ENCODE results near the gene ZBTB14.

The ZBTB14 gene

DNA sequence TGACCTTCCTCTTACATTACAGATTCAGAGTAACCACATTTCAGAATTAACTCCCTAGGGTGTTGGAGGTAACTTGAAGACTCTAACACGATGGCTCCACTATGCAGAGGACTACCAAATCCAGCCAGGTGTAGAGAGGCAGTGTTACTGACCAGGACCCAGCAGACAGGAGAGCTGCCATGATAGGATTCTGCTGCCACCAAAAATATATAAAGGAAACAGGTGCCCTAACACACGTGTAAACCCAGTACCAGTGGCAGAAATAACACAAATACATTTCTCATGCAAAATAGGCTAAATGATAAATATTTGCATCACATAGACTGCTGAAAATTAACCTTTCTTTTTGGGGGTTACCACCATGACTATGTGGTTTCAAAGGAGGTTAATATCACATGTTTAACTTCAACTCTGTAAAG is 7.0 kb downstream of the ZBTB14 start:
- no peak for DNase-seq

DNA sequence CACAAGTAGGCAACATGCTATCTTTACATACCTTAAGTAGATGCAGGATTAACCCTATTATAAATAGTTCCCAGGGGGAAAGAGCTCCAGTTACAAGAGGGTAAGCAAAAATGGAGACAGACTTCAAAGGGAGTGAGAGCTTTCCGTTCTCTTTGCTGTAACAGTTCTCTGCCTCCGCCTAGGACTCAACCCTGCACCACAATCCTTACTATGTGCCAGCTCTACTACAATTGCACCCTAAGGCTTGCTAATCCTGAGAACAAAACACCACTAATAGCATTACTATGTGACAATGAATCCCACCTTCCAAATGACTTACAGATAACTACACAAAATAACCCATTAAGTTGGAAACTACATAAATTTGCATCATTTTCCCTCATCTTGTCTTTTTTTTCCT is 7.7 kb downstream of the ZBTB14 start:
- no peak for DNase-seq

DNA sequence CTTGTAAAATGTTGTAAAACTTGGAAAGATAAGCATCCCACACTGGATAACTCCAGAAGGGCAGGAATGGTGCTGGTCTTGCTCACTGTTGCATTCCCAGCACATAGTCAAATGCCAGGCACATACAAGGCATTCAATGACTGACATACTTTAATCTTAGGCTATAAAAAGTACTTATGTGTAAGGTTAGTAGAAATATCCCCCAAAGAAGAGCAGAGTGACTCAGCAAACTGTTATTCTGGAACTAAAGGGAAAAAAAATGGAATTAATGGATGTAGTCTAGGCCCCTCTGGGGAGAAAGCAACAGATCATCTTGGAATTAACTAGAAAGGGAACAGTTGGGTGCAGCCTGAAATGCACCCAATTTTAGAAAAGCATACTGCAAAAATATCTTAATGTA is 9.0 kb downstream of the ZBTB14 start:
- no peak for DNase-seq

DNA sequence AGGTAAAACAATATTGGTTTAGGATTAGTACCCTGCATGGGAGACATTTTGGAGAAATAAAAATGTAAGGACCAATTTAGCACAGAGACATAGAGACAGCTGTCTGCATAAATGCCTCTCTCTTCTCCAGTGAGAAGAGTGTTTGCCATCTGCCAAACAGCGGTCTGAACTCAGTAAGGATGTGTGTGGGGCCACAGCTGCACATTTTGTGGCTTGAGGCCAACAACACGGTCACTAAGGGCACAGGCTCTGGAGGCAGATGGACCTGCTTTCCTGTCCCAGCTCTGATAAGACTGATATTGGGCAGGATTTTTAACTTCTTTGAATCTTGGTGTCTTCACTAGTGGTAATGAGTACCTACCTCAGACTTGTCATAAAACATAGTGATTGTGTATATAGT is 10.2 kb downstream of the ZBTB14 start:
- DNase-seq, result no peak

DNA sequence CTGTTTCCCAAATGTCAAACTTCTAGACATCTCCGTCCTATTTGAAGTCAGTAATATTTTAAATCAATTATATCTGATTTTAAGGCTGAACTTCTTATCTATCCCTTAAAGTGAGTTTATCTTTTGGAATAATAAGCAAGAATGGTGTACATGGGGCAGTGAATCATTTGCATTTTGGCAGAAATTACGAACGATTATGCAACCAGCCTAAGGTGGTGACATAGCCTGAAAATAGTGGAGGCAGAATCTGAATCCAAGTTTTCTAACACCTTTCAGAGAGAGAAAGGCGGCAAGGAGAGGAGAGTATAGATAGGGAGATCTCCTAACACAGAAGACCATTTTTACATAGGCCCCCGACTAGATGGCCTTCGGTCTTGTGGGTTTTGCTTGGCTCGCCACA is 10.7 kb downstream of the ZBTB14 start:
- DNase-seq, result no peak

DNA sequence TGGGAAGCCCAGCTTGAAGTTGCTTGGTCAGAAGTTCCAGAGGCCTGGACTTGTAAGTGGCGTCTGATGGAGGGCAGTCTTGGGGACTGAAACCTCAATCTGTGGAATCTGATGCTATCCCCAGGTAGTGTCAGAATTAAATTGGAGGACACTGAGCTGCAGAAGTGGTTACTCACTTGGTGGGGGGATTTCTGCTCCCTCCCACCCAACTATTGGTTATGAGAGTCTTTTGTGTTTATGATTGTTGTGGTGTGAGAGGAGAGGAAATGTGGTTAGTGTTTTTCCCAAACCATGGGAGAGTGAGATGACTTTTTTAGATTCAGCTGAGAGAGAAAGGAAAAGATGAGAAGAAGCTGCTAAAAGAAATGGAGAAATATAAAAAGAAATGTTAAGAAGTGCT is 12.8 kb downstream of the ZBTB14 start:
- DNase-seq, result no peak

DNA sequence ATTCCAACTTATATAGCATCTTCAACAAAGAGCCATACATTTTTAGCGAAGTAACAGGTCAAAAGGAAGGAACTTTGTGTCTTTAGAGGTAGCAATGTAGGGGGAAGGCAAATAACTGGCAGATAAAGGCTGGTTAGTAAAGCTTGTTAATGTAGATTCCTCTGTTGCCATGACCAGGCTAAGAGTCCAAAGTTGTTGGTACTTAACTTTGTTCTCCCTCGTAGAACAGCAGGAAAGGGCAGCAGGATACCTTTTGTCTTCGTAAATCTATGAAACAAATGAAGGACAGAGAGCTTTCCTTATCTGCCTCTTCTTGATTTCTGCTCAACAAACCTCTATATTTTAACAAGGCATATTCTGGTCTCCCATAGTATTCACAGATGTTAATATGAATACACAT is 18.6 kb downstream of the ZBTB14 start:
- DNase-seq, result no peak

DNA sequence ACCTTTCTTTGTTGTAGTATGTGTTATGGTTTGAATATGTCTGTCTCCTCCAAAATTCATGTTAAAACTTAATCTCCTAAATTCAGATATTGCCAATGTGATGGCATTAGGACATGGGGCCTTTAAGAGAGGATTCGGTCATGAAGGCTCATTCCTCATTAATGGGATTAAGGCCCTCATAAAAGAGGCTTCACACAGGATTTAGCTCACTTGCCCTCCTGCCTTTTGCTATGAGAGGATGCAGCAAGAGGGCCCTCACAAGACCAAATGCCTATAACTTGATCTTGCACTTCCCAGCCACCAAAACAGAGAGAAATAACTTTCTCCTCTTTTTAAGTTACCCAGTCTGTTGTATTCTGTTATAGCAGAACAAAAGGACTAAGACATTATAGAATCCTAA is 19.7 kb downstream of the ZBTB14 start:
- DNase-seq, result no peak

DNA sequence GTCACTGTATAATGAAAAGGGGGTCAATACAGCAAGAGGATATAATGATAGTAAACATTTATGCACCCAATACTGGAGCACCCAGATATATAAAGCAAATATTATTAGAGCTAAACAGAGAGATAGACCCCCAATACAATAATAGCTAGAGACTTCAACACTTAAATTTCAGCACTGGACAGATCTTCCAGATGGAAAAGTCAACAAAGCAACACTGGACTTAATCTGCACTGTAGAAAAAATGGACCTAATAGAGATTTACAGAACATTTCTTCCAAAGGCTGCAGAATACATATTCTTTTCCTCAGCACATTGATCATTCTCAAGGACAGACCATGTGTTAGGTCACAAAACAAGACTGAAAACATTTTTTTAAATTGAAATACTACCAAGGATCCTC is 26.7 kb downstream of the ZBTB14 start:
- DNase-seq, result no peak

DNA sequence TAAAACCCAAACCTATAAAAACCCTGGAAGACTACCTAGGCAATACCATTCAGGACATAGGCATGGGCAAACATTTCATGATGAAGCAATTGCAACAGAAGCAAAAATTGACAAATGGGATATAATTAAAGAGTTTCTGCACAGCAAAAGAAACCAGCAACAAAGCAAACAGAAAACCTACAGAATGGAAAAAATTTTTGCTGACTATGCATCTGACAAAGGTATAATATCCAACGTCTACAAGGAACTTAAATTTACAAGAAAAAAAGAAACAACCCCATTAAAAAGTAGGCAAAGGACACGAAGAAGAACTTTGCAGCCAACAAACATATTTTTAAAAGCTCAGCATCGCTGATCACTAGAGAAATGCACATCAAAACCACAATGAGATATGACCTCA is 28.8 kb downstream of the ZBTB14 start:
- DNase-seq, result no peak

DNA sequence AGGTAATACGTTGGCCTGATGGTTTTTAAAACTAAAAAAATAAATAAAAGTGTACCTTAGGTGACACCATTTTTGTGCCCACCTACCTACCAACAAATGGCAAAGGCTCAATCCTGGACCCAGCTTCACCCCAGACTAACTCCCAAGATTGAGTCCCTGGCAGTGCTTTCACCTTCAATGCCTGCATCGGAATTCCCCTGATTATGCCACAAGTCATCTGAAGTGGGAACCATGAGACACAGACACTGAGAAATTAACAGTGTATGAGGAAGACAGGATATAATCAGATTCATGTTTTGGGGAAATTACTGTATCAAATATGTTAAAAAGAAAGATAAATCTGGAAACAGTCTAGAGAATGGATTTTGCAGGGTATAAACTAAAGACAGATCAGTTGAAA is 41.6 kb downstream of the ZBTB14 start:
- DNase-seq, result no peak

DNA sequence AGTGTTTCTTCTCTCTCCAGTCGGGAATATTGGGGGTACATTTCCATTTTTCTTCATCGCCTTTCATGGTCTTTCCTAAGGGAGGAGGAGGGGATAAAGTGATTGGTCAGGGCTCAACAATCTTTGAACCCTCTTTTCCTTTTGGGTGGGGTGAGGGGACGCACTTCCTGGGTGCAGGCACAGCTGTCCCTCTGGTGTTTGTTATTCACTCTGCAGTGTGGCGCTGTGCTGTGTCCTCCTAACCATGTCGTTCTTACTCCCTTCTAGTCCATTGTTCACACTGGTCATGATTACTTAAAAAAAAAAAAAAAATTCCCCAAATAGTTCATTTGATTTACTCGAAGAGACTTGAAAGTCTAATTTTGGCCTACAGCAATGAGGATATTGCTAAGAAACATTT is 44.4 kb downstream of the ZBTB14 start:
- DNase-seq, result no peak

DNA sequence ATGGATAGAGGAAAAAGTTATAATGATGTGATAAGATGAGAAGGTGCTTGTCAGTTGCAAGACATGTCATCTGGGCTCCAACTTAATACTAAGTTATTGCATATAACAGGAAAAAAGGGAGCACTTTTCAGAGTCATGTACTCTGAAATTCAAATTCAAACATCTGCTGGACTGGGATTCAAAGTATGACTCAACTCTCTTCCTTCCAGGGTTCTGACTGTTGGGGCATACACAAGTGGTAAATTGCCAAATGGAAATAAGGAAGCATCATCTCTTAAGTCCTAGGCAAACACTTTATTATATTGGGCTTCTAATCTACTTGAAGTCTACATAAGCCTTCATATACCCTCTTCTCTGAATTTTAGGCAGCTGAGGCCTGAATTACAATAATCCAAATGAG is 44.9 kb downstream of the ZBTB14 start:
- no peak for DNase-seq

DNA sequence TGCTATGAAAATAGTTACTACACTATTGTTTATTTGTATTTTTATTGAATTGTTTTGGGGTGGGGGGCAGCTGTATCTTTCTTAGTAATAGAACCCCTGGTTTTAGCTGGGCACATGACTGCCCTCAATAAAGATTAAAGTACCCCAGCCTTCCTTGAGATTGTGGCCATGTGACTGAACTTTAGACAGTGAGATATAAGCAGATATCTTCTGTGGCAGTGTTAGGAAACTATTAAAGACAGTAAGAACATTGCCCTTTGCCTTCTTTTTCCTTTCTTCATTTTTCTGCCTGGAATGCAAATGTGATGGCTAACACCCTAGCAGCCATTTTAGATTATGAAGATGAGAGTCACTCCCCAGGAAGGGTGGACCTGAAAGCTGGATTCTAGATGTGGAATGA is 50.6 kb downstream of the ZBTB14 start:
- no peak for DNase-seq

DNA sequence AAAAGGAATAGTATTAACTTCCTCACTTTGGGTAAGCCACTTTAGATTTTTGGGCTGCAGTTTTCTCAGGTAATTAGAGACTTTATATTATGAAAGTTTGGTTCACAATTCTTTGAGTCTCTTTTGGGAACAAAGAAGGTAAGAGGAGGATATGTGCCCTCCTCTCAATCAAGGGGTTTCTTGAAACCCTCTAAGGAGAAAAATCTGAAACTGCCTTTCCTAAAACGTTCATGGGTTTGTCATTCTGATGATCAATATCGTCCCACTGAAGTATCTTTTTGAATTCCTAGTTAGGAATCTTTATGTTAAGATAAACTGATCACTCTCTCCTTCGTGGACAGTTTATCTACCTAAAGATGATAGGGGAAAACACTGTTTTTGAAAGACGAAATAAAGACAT is 56.1 kb downstream of the ZBTB14 start:
- DNase-seq, result no peak
